Uterus (tissue), 4 donors: Measurements from ENCODE around the gene GPX4. TPM values are rescaled to one million over a fixed set of nuclear protein-coding genes. Genes with fewer than 3 reads are reported as not detected.

Experiments used
- DNase-seq, 2 donors: peaks; one replicate each; pipeline ENCODE4 v3.0.0-alpha.2; 2019 to 2020
- H3K27ac ChIP-seq, 2 donors: fragments of 200-600 bp; sonication (generic); 1 replicate in 1 of 2; 2 replicates in 1 of 2; pipeline ENCODE4 v1.5.1; 2016 to 2018
- H3K27me3 ChIP-seq, 2 donors: fragments of 200-600 bp; sonication (generic); one replicate each; pipeline ENCODE4 v1.5.1; 2018 to 2019; ENCODE audit warnings: control low read depth in 1 of 2
- H3K36me3 ChIP-seq, 2 donors: fragments of 200-600 bp; sonication (generic); one replicate each; pipeline ENCODE4 v1.5.1; 2019; ENCODE audit warnings: control low read depth in 1 of 2
- H3K4me1 ChIP-seq, 2 donors: fragments of 200-600 bp; sonication (generic); one replicate each; pipeline ENCODE4 v1.5.1; 2018 to 2019; ENCODE audit warnings: control low read depth in 1 of 2
- H3K4me3 ChIP-seq, 2 donors: fragments of 200-600 bp; sonication (generic); 1 replicate in 1 of 2; 2 replicates in 1 of 2; pipeline ENCODE4 v1.5.1; 2018 to 2019; ENCODE audit warnings: mild to moderate bottlenecking in 1 of 2
- H3K9me3 ChIP-seq, 2 donors: fragments of 200-600 bp; sonication (generic); one replicate each; pipeline ENCODE4 v1.5.1; 2019; ENCODE audit warnings: control low read depth in 1 of 2
- CTCF ChIP-seq, 4 experiments: fragments of 200-600 bp in 2 of 4; fragments of 450-650 bp in 2 of 4; sonication (generic) in 2 of 4; IDR thresholded peaks; one replicate each; pipeline ENCODE4 v1.5.1; 2016 to 2019; ENCODE audit warnings: antibody characterized with exemption in 4 of 4, mild to moderate bottlenecking in 2 of 4, moderate library complexity in 1 of 4
- POLR2A ChIP-seq, 2 donors: fragments of 450-650 bp; IDR thresholded peaks; one replicate each; pipeline ENCODE4 v1.6.1; 2016; ENCODE audit warnings: antibody characterized with exemption in 2 of 2, mild to moderate bottlenecking in 1 of 2, moderate library complexity in 1 of 2
- intact Hi-C: fragments of 100-400 bp; cut with DNase I; formaldehyde crosslinking; loops from one replicate; pipeline ENCODE4 v1.15.1; 2023; ENCODE audit warnings: low total_unique reads
- total RNA-seq, 4 donors: library from RNA; depleted of rRNA in 3 of 4; stranded (reverse); fragments of >200 nt in 3 of 4; gene quantifications; one replicate each; pipeline versions ENCODE4 v1.1.0 to v1.2.4, GENCODE V29; 2014 to 2023
- donor health status: DM: yes; HTN: yes; CAD: no.

Gene GPX4
- total RNA-seq, 4 donors from 2014 or later, result 68.2 to 357 (median 163) TPM

GRCh38 chr19:1094655-1094977, 9.2 kb upstream of the GPX4 start:
- no peak for DNase-seq
- H3K4me1 ChIP-seq, result peaks cover 3 to 10% of the 10 kb centered on the region in 2 donors
- H3K27me3 ChIP-seq, result no peaks in the 10 kb centered on the region
- H3K36me3 ChIP-seq, result no peaks in the 10 kb centered on the region
- H3K27ac ChIP-seq, result peak overlapping the region; percentile 74 to 77
- TF ChIP-seq POLR2A (IDR thresholded peaks at IDR 0.05), result no peak
- no peak for TF ChIP-seq CTCF (IDR thresholded peaks at IDR 0.05)
- H3K4me3 ChIP-seq, result peak overlapping the region; percentile 91 to 95
- H3K9me3 ChIP-seq, result no peaks in the 10 kb centered on the region
- intact Hi-C loops, result no loop called here

- peak; percentile 98 to 99 for DNase-seq
- peak; percentile 87 to 88 for TF ChIP-seq POLR2A (IDR thresholded peaks at IDR 0.05)
- TF ChIP-seq CTCF (IDR thresholded peaks at IDR 0.05), result peak in 1 of 4 experiments; percentile 34
- peak within 1 kb of the TSS; percentile 74 to 77 for H3K27ac ChIP-seq
- H3K4me1 ChIP-seq, result peaks cover 3 to 10% of the 10 kb centered on the region in 2 donors
- intact Hi-C loops, result no loop called here
- H3K27me3 ChIP-seq, result no peaks in the 10 kb centered on the region
- H3K36me3 ChIP-seq, result no peaks in the 10 kb centered on the region
- H3K4me3 ChIP-seq, result peak within 1 kb of the TSS; percentile 91 to 95
- H3K9me3 ChIP-seq, result no peaks in the 10 kb centered on the region
These were observed 8.7 kb upstream of the GPX4 start, which contains the start of gene POLR2E for GRCh38 chr19:1094978-1095701. TSS of gene POLR2E (minus strand) at chr19:1095375. CDS start at chr19:1095315, 60 bp downstream.

- Histone ChIP-seq H3K4me1 (peaks cover 14 to 15% of the 10 kb centered on the region in 2 donors), H3K27me3 (no peaks in the 10 kb centered on the region), H3K27ac (peak overlapping the region in 1 of 2 donors; percentile 91), H3K9me3 (no peaks in the 10 kb centered on the region), H3K4me3 (no peak overlapping the region), H3K36me3 (no peaks in the 10 kb centered on the region)
- TF ChIP-seq CTCF (IDR thresholded peaks at IDR 0.05), result no peak
- no peak for TF ChIP-seq POLR2A (IDR thresholded peaks at IDR 0.05)
- intact Hi-C loops, result no loop called here
- no peak for DNase-seq
These were observed 6.0 kb upstream of the GPX4 start for GRCh38 chr19:1097810-1098176.

- Histone ChIP-seq H3K4me3 (no peak overlapping the region), H3K4me1 (peaks cover 16 to 18% of the 10 kb centered on the region in 2 donors), H3K27ac (peak overlapping the region; percentile 91), H3K27me3 (no peaks in the 10 kb centered on the region), H3K9me3 (no peaks in the 10 kb centered on the region), H3K36me3 (no peaks in the 10 kb centered on the region)
- DNase-seq, result no peak
- intact Hi-C loops, result no loop called here
- no peak for TF ChIP-seq POLR2A (IDR thresholded peaks at IDR 0.05)
- no peak for TF ChIP-seq CTCF (IDR thresholded peaks at IDR 0.05)
These were observed 5.4 kb upstream of the GPX4 start for GRCh38 chr19:1098177-1099051.

GRCh38 chr19:1101337-1101698, 2.5 kb upstream of the GPX4 start:
- intact Hi-C loops, result loop anchor here (10.0 kb wide), 1 partner anchor 177 kb away; the partner anchor contains the start of gene ARID3A
- peak overlapping the region; percentile 91 for H3K27ac ChIP-seq
- DNase-seq, result peak; percentile 58 to 69
- no peak for TF ChIP-seq POLR2A (IDR thresholded peaks at IDR 0.05)
- TF ChIP-seq CTCF (IDR thresholded peaks at IDR 0.05), result no peak
- H3K27me3 ChIP-seq, result no peaks in the 10 kb centered on the region
- H3K9me3 ChIP-seq, result no peaks in the 10 kb centered on the region
- H3K4me1 ChIP-seq, result peaks cover 16 to 19% of the 10 kb centered on the region in 2 donors
- no peak overlapping the region for H3K4me3 ChIP-seq
- H3K36me3 ChIP-seq, result no peaks in the 10 kb centered on the region
